ENCODE results near the gene CBR1. TPM values are rescaled to one million over a fixed set of nuclear protein-coding genes. Genes with fewer than 3 reads are reported as not detected.

CBR1 gene
- total and polyA plus RNA-seq, 2 of the 13 experiments (the other 11 are each of a cell fraction or from before 2014, with no cell fraction given) = 33.7 to 38.7 TPM

DNA sequence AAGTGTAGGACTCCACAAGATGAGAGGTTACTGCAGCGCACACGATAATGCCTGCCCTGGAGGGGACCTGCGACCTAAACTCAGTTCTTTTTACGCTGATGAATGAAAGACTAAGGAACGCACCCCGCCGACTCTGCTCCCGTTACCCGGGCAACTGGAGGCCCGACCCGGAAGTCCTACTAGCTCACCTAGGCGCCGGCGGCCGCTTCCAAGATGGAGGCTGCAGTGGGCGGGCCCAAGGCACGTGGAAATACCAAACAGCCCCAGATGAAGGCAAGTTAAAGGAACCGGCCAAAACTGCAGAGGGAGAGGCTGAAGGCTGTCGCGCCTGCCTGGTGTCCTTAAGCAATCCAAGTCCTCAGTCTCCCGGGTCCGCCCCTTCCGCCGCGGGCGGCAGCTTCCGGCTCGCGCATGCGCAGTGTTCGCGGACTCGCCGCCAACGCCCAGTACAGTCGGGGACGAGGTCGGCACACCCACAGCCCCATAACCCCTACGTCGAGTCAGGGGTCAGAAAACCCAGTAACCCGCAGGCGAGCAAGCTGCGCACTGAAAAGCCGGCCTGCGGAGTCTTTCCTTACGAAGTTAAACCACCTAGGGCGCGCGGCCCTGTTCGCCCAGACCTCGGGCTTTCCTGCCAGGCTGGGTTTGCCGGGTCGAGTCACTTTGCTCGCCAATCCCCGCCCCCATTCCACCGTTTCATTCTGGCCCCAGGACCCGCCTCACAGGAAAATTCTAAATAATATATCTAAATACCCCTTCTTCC is 9.5 kb upstream of the CBR1 start, which contains the start of gene SETD4 (continued):
- TF ChIP-seq, protein P1, sequence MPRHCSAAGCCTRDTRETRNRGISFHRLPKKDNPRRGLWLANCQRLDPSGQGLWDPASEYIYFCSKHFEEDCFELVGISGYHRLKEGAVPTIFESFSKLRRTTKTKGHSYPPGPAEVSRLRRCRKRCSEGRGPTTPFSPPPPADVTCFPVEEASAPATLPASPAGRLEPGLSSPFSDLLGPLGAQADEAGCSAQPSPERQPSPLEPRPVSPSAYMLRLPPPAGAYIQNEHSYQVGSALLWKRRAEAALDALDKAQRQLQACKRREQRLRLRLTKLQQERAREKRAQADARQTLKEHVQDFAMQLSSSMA (CRISPR knock-in tag; IDR thresholded peaks at IDR 0.05) = peak; percentile 89; the same call in 1 of the 2 replicates
- peak; percentile 75; the same call in 1 of the 2 replicates for TF ChIP-seq U2AF2 (IDR thresholded peaks at IDR 0.05; ENCODE audit: low read depth, low read length)
- TF ChIP-seq BRD4 (CRISPR knock-in tag; IDR thresholded peaks at IDR 0.05) = 0 out of 2 replicates have a peak, but pooled peaks have one; percentile 55
- TF ChIP-seq SOX6 (IDR thresholded peaks at IDR 0.05) = no peak
- TF ChIP-seq SOX6 (CRISPR knock-in tag; IDR thresholded peaks at IDR 0.05) = peak; percentile 27; the same call in 1 of the 2 replicates
- 0 out of 2 replicates have a peak, but pooled peaks have one; percentile 28 for TF ChIP-seq FOXJ3 (CRISPR knock-in tag; IDR thresholded peaks at IDR 0.05; ENCODE audit: borderline replicate concordance)
- TF ChIP-seq GLI4 (CRISPR knock-in tag; IDR thresholded peaks at IDR 0.05; ENCODE audit: borderline replicate concordance) = no peak; the same call in 1 of the 2 replicates
- TF ChIP-seq TAF1 (CRISPR knock-in tag; IDR thresholded peaks at IDR 0.05) = peak; percentile 85
- no peak for TF ChIP-seq ZNF460 (CRISPR knock-in tag; IDR thresholded peaks at IDR 0.05; ENCODE audit: borderline replicate concordance)
- TF ChIP-seq, protein P2, sequence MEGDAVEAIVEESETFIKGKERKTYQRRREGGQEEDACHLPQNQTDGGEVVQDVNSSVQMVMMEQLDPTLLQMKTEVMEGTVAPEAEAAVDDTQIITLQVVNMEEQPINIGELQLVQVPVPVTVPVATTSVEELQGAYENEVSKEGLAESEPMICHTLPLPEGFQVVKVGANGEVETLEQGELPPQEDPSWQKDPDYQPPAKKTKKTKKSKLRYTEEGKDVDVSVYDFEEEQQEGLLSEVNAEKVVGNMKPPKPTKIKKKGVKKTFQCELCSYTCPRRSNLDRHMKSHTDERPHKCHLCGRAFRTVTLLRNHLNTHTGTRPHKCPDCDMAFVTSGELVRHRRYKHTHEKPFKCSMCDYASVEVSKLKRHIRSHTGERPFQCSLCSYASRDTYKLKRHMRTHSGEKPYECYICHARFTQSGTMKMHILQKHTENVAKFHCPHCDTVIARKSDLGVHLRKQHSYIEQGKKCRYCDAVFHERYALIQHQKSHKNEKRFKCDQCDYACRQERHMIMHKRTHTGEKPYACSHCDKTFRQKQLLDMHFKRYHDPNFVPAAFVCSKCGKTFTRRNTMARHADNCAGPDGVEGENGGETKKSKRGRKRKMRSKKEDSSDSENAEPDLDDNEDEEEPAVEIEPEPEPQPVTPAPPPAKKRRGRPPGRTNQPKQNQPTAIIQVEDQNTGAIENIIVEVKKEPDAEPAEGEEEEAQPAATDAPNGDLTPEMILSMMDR (CRISPR knock-in tag; IDR thresholded peaks at IDR 0.05) = peak; percentile 12; the same call in 1 of the 2 replicates
- peak; percentile 28; the same call in 1 of the 2 replicates for TF ChIP-seq ZFP36L1 (CRISPR knock-in tag; IDR thresholded peaks at IDR 0.05)
- no peak for TF ChIP-seq SRSF4 (IDR thresholded peaks at IDR 0.05; ENCODE audit: low read depth, low read length, poor library complexity, severe bottlenecking)
- TF ChIP-seq, protein P3, sequence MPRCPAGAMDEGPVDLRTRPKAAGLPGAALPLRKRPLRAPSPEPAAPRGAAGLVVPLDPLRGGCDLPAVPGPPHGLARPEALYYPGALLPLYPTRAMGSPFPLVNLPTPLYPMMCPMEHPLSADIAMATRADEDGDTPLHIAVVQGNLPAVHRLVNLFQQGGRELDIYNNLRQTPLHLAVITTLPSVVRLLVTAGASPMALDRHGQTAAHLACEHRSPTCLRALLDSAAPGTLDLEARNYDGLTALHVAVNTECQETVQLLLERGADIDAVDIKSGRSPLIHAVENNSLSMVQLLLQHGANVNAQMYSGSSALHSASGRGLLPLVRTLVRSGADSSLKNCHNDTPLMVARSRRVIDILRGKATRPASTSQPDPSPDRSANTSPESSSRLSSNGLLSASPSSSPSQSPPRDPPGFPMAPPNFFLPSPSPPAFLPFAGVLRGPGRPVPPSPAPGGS (CRISPR knock-in tag; IDR thresholded peaks at IDR 0.05) = peak; percentile 58; the same call in 1 of the 2 replicates
- TF ChIP-seq ASH2L (IDR thresholded peaks at IDR 0.05; ENCODE audit: insufficient read length, low read depth, low read length) = peak; percentile 86
- TF ChIP-seq, protein P4, sequence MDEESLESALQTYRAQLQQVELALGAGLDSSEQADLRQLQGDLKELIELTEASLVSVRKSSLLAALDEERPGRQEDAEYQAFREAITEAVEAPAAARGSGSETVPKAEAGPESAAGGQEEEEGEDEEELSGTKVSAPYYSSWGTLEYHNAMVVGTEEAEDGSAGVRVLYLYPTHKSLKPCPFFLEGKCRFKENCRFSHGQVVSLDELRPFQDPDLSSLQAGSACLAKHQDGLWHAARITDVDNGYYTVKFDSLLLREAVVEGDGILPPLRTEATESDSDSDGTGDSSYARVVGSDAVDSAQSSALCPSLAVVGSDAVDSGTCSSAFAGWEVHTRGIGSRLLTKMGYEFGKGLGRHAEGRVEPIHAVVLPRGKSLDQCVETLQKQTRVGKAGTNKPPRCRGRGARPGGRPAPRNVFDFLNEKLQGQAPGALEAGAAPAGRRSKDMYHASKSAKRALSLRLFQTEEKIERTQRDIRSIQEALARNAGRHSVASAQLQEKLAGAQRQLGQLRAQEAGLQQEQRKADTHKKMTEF (CRISPR knock-in tag; IDR thresholded peaks at IDR 0.05) = peak; percentile 51; the same call in 1 of the 2 replicates
- no peak for TF ChIP-seq JUND (CRISPR knock-in tag; IDR thresholded peaks at IDR 0.05)
- peak in 1 of 2 experiments; percentile 39; a peak in 1 of 4 replicates for TF ChIP-seq KLF16 (CRISPR knock-in tag; IDR thresholded peaks at IDR 0.05)
- no peak for TF ChIP-seq HNRNPUL1 (IDR thresholded peaks at IDR 0.05; ENCODE audit: low read depth, low read length)
- TF ChIP-seq ZFX (CRISPR knock-in tag; IDR thresholded peaks at IDR 0.05; ENCODE audit: low read depth) = peak; percentile 88
- TF ChIP-seq SP4 (CRISPR knock-in tag; IDR thresholded peaks at IDR 0.05) = no peak; the same call in 1 of the 2 replicates
- 0 out of 2 replicates have a peak, but pooled peaks have one; percentile 14 for TF ChIP-seq ZNF317 (CRISPR knock-in tag; IDR thresholded peaks at IDR 0.05)
- TF ChIP-seq, protein P5, sequence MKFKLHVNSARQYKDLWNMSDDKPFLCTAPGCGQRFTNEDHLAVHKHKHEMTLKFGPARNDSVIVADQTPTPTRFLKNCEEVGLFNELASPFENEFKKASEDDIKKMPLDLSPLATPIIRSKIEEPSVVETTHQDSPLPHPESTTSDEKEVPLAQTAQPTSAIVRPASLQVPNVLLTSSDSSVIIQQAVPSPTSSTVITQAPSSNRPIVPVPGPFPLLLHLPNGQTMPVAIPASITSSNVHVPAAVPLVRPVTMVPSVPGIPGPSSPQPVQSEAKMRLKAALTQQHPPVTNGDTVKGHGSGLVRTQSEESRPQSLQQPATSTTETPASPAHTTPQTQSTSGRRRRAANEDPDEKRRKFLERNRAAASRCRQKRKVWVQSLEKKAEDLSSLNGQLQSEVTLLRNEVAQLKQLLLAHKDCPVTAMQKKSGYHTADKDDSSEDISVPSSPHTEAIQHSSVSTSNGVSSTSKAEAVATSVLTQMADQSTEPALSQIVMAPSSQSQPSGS (CRISPR knock-in tag; IDR thresholded peaks at IDR 0.05) = 0 out of 2 replicates have a peak, but pooled peaks have one; percentile 37
- TF ChIP-seq GATAD2A (CRISPR knock-in tag; IDR thresholded peaks at IDR 0.05) = no peak
